Transverse colon (tissue), 4 donors: Measurements from ENCODE around the gene REC8. TPM values are rescaled to one million over a fixed set of nuclear protein-coding genes. Genes with fewer than 3 reads are reported as not detected.

Experiments
- DNase-seq: peaks from one replicate; pipeline ENCODE4 v3.0.0-alpha.2; 2019
- H3K27ac ChIP-seq, 4 donors: fragments of 200-600 bp; sonication (generic); 2 replicates each; pipeline ENCODE4 v1.5.1; 2016 to 2018; ENCODE audit warnings: inconsistent platforms in 4 of 4
- H3K27me3 ChIP-seq: fragments of 200-600 bp; sonication (generic); 2 replicates; pipeline ENCODE4 v1.5.1; 2017; ENCODE audit warnings: inconsistent platforms
- H3K36me3 ChIP-seq, 4 donors: fragments of 200-600 bp; sonication (generic); 2 replicates each; pipeline ENCODE4 v1.5.1; 2017 to 2019; ENCODE audit warnings: inconsistent platforms in 4 of 4
- H3K4me1 ChIP-seq, 4 donors: fragments of 200-600 bp; sonication (generic); 2 replicates each; pipeline ENCODE4 v1.5.1; 2017 to 2020; ENCODE audit warnings: inconsistent platforms in 4 of 4
- H3K4me3 ChIP-seq, 4 donors: fragments of 200-600 bp; sonication (generic); 1 replicate in 1 of 4; 2 replicates in 3 of 4; pipeline versions ENCODE4 v1.5.1 to v1.6.1; 2017 to 2019; ENCODE audit warnings: inconsistent platforms in 4 of 4
- H3K9me3 ChIP-seq, 2 donors: fragments of 200-600 bp; sonication (generic); 2 replicates each; pipeline ENCODE4 v1.5.1; 2017 to 2019; ENCODE audit warnings: inconsistent platforms in 2 of 2
- EP300 ChIP-seq: sonication (generic); formaldehyde crosslinking; IDR thresholded peaks from one replicate; pipeline ENCODE4 v1.6.1; 2017; ENCODE audit warnings: antibody characterized with exemption, low read depth
- POLR2A ChIP-seq: fragments of 450-650 bp; IDR thresholded peaks from one replicate; pipeline ENCODE4 v1.6.1; 2016; ENCODE audit warnings: antibody characterized with exemption, mild to moderate bottlenecking, moderate library complexity
- POLR2AphosphoS5 ChIP-seq, 3 donors: sonication (generic); formaldehyde crosslinking; IDR thresholded peaks; one replicate each; pipeline ENCODE4 v1.6.1; 2016; ENCODE audit warnings: antibody characterized with exemption in 3 of 3
- WGBS, 2 donors: methylation state at CpG; one replicate each; pipeline ENCODE4 v1.1.5; 2018; ENCODE audit warnings: low coverage in 1 of 2; 5-methylcytosine and 5-hydroxymethylcytosine counted together
- in situ Hi-C, 4 donors: fragments of 200-750 bp; cut with MboI; loops; one replicate each; pipeline versions ENCODE4 v1.15.0 to v1.15.1; 2017; ENCODE audit warnings: low sequenced_read_pairs in 3 of 4, low pct_ligation_motif_present in 1 of 4, low pct_unique_long_range_greater_than_20kb in 1 of 4
- intact Hi-C: fragments of 100-400 bp; cut with DNase I; formaldehyde crosslinking; loops from one replicate; pipeline ENCODE4 v1.15.1; 2023; ENCODE audit warnings: low total_unique reads
- total RNA-seq, 4 donors: library from RNA; depleted of rRNA; stranded (reverse); fragments of >200 nt; gene quantifications; one replicate each; pipeline ENCODE4 v1.1.0, GENCODE V29; 2016
- TF ChIP-seq, protein P1 (sequence below), 5 experiments: fragments of 200-600 bp in 3 of 5; fragments of 450-650 bp in 2 of 5; sonication (generic) in 3 of 5; IDR thresholded peaks; 1 replicate in 2 of 5; 2 replicates in 3 of 5; pipeline ENCODE4 v1.5.1; 2016 to 2017; ENCODE audit warnings: antibody characterized with exemption in 5 of 5, inconsistent platforms in 3 of 5, mild to moderate bottlenecking in 2 of 5, moderate library complexity in 1 of 5

Gene REC8
- total RNA-seq, 4 donors from 2014 or later: 11.3 to 112 (median 31.2) TPM

DNA sequence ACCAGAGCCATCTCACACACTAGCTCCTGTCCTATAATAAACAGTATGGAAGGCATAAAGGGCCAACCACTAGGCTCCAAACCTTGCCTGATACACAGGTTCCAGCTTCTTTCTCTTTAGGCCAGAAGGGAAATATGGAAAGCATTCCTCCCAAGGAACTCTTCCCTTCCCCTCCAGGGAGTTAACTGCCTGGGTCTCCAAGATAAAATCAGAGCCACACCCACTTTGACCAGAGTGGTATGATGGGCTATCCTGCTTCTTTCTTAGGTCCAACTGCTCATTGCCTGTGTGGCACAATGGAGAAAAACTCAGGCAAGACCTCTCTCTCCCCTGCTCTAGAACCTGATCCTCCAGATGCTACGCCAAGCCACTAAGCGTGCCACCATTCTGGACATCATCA, 35.7 kb downstream of the REC8 start:
- in situ Hi-C loops: no loop called here
- H3K36me3 ChIP-seq: peaks cover 0 to 34% (median 9%) of the 10 kb centered on the region in 4 donors
- no peak for DNase-seq
- TF ChIP-seq, protein P1, sequence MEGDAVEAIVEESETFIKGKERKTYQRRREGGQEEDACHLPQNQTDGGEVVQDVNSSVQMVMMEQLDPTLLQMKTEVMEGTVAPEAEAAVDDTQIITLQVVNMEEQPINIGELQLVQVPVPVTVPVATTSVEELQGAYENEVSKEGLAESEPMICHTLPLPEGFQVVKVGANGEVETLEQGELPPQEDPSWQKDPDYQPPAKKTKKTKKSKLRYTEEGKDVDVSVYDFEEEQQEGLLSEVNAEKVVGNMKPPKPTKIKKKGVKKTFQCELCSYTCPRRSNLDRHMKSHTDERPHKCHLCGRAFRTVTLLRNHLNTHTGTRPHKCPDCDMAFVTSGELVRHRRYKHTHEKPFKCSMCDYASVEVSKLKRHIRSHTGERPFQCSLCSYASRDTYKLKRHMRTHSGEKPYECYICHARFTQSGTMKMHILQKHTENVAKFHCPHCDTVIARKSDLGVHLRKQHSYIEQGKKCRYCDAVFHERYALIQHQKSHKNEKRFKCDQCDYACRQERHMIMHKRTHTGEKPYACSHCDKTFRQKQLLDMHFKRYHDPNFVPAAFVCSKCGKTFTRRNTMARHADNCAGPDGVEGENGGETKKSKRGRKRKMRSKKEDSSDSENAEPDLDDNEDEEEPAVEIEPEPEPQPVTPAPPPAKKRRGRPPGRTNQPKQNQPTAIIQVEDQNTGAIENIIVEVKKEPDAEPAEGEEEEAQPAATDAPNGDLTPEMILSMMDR (IDR thresholded peaks at IDR 0.05): no peak
- TF ChIP-seq POLR2AphosphoS5 (IDR thresholded peaks at IDR 0.05) (no peak), POLR2A (no peak), EP300 (no peak)
- peaks cover 4 to 10% (median 7%) of the 10 kb centered on the region in 4 donors for H3K4me1 ChIP-seq
- H3K27me3 ChIP-seq: no peaks in the 10 kb centered on the region
- H3K4me3 ChIP-seq: no peak overlapping the region
- intact Hi-C loops: no loop called here
- 100% methylated on average over 2 of the region's 2 CpGs for WGBS, 2 donors
- H3K27ac ChIP-seq: no peak overlapping the region
- no peaks in the 10 kb centered on the region for H3K9me3 ChIP-seq

DNA sequence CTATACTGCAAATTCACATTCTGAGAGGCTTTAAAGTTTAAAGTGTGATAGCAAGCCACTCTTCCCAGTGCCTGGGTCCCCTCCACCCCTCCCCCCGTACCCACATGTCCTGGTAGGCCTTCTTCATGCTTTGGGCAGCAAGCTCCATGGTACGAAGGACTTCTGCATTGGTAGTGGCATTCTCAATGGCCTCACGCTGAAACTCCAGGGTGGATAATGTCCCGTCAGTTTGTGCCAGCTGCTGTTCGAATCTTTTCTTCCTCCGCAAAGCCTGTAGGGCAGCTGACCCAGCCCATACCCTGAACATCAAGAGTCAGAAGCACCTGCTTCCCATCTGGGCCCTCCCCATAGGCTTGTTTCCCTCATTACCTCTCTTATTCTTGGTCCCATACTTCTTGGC, 39.4 kb downstream of the REC8 start:
- DNase-seq: no peak
- Histone ChIP-seq H3K4me1 (peaks cover 15 to 33% (median 19%) of the 10 kb centered on the region in 4 donors), H3K27me3 (no peaks in the 10 kb centered on the region), H3K4me3 (no peak overlapping the region), H3K27ac (no peak overlapping the region), H3K9me3 (no peaks in the 10 kb centered on the region), H3K36me3 (peaks cover 0 to 28% (median 9%) of the 10 kb centered on the region in 4 donors)
- TF ChIP-seq POLR2AphosphoS5 (IDR thresholded peaks at IDR 0.05) (no peak), EP300 (no peak), POLR2A (no peak)
- TF ChIP-seq, protein P1 (IDR thresholded peaks at IDR 0.05): no peak
- in situ Hi-C loops: no loop called here
- intact Hi-C loops: no loop called here
- WGBS, 2 donors: 90 to 94% methylated on average over 3 to 6 of the region's 6 CpGs

DNA sequence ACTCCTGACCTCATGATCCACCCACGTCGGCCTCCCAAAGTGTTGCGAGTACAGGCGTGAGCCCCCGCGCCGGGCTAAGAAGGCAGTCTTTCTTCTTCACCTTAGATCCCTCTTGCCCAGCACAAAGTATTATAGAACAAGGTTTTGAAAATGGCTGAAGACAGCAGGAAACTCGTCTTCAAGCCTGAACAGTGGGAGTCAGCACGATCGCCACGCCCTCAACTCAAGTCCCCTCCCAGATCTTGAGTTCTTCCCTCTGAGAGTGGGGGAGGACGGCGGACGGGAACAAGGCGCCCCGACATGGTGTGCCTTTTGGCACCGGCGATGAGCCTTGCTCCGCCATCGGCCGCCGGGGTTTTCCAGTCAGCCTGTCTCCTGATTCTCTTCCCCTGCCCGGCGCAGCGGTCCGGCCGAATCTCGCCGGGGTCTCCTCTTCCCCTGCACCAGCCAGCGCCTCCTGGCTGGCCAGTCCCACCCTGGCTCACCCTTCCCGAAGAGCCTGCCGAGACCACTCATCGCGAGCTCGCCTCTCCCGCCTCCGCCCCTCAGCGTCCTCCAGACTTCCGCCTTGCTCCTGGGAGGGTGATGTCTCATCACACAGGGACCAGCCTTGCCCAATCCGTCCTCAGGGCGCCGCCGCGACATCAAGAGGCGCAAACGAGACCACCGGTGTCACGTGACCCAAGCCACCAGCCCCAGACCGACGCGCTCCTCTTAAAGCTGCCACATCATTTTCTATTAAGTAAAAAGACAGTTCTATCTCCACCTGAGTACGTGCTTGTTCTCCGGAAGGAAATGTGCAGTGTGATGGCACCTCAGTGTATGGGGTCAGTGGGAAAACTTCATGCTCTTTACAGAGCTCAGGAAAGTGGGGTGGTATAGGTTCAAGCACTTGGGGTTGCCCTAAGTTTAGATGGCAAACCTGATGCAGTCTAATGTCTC, 41.3 kb downstream of the REC8 start, which contains the start of gene CHMP4A:
TSS of gene CHMP4A (minus strand) at position 565 of the 942 bp plus-strand sequence. CDS start at position 516, 49 bp downstream.
- Histone ChIP-seq H3K4me3 (peak within 1 kb of the TSS; percentile 62 to 79 (median 66)), H3K36me3 (peaks cover 0 to 18% (median 9%) of the 10 kb centered on the region in 4 donors), H3K9me3 (no peaks in the 10 kb centered on the region), H3K4me1 (peaks cover 15 to 34% (median 19%) of the 10 kb centered on the region in 4 donors), H3K27ac (peak within 1 kb of the TSS; percentile 97), H3K27me3 (no peaks in the 10 kb centered on the region)
- TF ChIP-seq EP300: no peak
- TF ChIP-seq POLR2AphosphoS5 (IDR thresholded peaks at IDR 0.05): peak; percentile 96 to 99 (median 99)
- TF ChIP-seq, protein P1 (IDR thresholded peaks at IDR 0.05): peak in 1 of 5 experiments; percentile 37
- peak; percentile 98 for TF ChIP-seq POLR2A
- in situ Hi-C loops (no loop called here), intact Hi-C loops (no loop called here)
- WGBS, 2 donors: 0 to 1% methylated on average over 5 to 53 of the region's 53 CpGs
- DNase-seq: peak; percentile 97

DNA sequence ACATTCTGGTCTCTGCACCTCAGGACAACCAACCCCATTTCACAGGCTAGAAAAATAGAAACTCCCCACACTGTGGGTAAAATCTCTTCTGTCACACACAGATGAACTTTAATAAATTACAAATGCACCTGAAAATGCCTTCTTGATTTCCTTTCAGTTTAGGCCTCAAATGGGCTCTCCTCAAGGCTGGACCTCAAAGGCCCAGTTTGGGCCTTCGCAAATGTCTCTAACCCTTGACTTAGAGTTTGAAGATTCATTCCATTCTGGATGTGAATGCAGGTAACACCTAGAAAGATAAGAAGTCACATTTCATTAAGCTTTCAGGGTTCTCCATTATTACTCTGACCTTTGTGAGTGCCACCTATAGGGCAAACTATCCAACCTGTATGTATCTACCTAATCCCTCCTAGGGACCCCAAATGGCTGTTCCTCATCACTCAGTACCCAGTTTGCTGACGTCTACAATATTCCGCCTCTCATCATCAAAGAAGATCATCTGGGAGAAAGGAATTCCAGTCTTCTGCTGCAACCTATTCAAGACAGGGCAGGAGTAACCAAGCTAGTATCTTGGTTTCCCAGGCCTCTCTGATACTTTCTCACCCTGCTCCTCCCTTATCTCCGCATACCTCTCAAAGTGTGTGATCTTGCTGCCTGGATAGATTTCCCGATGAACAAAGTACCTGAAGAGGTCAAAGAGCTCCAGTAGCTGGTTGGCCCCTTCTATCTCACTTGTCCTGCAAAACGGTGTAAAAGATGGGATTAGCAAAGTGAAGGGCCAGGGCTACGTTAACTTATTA, 42.2 kb downstream of the REC8 start:
- Histone ChIP-seq H3K27ac (peak overlapping the region; percentile 97), H3K4me1 (peaks cover 15 to 34% (median 19%) of the 10 kb centered on the region in 4 donors), H3K4me3 (peak overlapping the region in 3 of 4 donors; percentile 62 to 79 (median 69)), H3K27me3 (no peaks in the 10 kb centered on the region), H3K36me3 (peaks cover 0 to 18% (median 9%) of the 10 kb centered on the region in 4 donors), H3K9me3 (no peaks in the 10 kb centered on the region)
- WGBS, 2 donors: 89 to 92% methylated on average over 5 to 7 of the region's 7 CpGs
- in situ Hi-C loops (no loop called here), intact Hi-C loops (no loop called here)
- DNase-seq: no peak
- TF ChIP-seq, protein P1 (IDR thresholded peaks at IDR 0.05): no peak
- TF ChIP-seq POLR2A: no peak
- TF ChIP-seq POLR2AphosphoS5 (IDR thresholded peaks at IDR 0.05): no peak
- no peak for TF ChIP-seq EP300
